HS-5 (cell line): ENCODE measurements around the gene LY86.
A peak's percentile ranks its signal among the peaks of the same experiment; 100 is the strongest.

ENCODE experiments used
- DNase-seq: peaks from one replicate; pipeline ENCODE4 v3.0.0-alpha.2; 2012; ENCODE audit warnings: low read depth

Gene LY86

GRCh38 chr6:6588064-6588923 is at the start of gene LY86:
Gene LY86 (plus strand): TSS chr6:6588720. CDS start chr6:6588735, 15 bp downstream.
- DNase-seq = no peak

- no peak for DNase-seq
These were observed 49.5 kb upstream of the LY86 start for GRCh38 chr6:6539036-6539435.

- DNase-seq = no peak
These were observed 46.2 kb upstream of the LY86 start for GRCh38 chr6:6542357-6542756.

DNA sequence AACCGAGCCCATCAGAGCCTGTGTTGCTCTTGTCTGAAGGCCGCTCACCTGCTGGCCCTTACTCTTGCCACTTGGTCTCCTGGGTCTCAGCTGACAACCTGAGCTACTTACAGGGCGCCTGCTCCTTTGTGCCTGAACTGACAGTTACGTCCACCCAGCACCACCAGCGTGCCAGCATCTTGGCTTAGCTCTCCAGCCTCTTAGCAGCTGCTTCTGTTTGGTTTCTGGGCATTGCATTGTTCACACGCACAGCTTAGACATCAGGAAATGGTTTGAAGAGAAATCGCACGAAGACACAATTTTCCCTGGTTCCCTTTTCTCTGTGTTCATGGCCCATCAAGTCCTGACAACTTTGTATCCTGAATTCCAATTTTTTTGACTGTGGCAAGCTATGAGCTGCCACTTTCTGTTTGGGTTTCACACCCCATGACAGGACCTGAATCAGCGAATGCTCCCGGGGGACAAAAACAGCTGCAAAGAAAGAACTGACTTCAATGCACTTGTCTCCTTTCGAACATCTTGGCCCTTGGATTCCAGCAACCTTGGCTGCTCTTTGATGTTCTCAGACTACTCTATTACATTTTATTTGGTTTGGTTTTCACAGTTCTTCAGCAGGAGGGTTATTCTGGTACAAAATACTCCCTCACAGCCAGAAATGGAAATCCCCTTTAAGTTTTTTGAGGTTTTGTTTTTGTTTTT is 45.2 kb upstream of the LY86 start:
- DNase-seq = no peak

DNA sequence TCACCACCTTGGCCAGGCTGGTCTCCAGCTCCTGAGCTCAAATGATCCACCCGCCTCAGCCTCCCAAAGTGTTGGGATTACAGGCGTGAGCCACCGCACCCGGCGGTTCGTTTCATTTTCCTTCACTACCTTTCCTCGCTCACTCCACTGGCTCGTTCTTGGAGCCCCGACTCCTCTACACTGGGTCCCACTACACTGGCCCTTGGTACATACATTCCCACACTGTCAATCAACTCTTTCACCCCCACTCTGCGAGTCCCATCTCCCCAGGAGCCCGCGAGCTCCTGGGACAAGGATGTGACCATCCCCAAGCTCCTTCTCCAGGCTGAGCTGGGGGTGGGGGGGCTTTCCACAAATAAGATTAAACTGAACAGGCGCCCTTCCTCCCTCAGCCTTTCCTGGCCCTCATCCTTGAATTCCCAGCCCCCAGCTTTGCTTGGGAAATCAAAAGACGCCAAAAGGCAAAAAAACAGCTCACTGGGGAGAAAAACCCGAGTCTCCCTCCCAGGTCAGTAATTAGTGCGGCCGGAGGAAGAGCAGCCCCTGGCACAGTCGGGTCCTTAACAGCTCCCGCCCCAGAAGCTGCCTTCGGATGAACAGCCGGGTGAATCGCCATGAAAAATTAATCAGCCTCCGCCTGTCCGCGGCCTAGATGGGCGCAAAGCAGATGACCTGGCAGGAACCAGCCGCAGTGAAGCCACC is 42.8 kb upstream of the LY86 start:
- no peak for DNase-seq

DNA sequence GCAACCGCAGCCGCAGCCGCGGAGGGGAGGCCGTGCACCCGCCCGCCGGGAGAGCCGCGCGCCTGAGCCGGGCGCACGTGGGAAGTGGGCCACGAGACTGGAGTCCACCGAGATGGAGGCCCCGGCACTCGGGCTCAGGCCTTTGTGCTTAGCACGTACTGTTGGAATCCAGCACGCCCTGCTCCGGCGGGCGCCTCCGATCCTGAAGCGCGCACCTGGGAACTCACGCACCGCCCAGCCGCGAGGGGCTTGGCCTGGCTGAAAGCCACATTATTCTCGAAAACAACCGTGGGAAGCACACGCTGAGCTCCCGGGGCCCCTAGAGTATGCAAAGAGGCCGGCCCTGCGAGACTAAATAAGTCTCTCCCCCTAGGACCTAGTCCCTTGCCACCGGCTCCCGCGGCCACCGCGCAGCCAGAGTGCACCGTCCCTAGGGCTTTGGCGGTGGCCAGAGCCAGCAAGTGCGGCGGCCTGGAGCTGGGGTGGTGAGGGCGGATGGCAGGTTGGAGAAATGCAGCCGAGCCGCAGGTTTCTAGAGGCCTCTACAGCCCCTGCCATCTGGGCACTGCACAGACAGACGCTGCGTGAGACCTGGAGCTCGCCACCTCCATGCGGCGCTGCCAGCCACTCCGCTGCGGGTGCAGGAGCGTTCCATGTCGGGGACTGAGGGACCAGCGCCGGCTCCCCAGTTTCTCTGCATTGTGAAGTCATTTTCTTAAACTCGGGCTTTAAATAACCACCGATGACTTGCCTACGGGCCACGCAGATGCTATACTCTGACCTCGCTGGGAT is 42.0 kb upstream of the LY86 start:
- DNase-seq = no peak

GRCh38 chr6:6547110-6547879 is 41.2 kb upstream of the LY86 start:
- peak; percentile 29 for DNase-seq

GRCh38 chr6:6556161-6556737 is 32.3 kb upstream of the LY86 start:
- DNase-seq = no peak

DNA sequence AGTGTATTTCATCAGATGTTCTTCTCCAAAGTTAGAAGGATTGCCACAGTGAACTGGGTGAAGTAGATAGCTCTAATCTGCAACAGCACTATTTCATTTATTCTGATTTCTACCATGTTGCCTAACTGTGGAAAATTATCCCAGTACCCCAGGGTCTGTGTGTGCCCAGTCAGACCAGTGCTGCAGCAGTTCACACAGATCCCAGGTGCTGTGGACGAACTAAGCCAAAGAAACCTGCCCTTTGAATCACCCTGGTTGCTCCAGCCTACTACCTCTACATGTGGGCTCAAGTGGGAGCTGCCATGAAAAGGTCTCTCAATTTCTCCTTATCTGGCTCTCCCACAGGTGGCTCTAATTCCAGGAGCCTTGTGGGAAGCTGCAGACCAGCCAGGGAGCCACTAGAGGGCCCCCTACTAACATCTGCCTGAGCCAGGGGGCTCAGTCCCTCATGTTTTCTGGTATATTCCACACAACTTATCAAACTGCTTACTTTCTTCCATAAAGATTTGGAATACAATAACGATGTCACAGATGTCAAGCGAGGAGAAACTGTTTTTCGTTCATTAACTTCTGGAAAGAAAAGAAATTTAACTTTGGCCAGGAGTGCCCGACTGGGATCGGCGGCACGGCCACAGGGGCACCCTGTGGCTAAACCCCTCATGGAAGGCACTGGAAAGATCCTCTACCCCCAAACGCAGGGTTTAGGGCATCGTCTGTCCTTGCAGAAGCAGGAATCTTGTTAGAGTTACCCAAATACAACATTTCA is 31.6 kb upstream of the LY86 start:
- no peak for DNase-seq

DNA sequence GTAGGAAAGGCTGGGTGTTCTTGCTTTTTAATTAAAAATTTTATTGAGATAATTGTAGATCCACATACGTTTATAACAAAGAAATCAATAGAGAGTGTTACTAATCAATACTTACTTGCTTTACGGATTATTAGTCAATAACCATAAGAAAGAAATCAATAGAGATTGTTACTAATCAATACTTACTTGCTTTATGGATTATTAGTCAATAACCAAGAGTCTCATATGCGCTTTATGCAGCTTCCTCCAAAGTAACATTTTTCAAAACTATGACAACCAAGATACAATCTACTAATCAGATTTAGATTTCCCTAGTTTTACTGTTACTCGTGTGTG is 31.0 kb upstream of the LY86 start:
- DNase-seq = no peak

DNA sequence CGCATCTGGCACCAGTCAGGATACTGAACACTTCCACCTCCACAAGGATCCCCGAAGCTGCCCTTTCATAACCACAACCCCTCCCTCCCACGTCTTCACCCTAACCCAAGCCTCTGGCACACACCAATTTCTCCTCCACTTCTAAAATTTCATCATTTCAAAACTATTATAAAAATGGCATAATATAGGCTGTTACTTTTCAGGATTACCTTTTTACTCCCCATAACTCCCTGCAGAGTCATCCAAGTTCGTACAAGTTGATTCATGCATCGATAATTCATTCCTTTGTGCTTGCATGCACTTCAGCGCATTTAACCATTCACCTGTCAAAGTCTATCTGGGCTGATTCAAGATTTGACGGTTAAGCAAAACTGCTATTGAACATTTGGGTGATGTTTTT is 30.6 kb upstream of the LY86 start:
- DNase-seq = no peak

DNA sequence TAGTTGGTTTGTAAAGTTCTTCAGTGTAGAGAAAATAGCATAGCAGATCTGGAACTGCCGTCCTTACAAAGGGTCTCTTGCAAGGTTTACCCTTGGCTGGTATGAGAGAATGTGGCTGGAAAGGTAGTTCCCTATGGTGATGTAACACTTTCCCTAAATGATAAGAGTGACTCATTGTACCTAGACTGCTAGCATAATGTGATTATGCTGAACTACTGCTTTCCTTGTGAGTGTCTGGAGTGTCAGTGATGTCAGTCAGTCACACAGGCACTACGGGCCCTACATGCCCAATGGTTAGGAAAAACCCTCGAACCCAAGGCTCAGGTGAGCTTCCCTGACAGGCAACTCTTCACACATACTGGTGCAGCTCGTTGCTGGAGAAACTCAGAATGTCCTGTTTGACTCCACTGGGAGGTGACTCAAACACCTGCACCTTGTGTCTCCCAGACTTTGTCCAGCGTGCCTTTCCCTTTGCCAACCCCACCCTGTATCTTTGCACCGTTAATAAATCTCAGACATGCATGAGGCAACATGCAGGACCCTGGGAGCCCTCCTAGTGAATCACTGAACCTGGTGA is 28.4 kb upstream of the LY86 start:
- no peak for DNase-seq

- DNase-seq = no peak
These were observed 27.6 kb upstream of the LY86 start for GRCh38 chr6:6560909-6561308.

DNA sequence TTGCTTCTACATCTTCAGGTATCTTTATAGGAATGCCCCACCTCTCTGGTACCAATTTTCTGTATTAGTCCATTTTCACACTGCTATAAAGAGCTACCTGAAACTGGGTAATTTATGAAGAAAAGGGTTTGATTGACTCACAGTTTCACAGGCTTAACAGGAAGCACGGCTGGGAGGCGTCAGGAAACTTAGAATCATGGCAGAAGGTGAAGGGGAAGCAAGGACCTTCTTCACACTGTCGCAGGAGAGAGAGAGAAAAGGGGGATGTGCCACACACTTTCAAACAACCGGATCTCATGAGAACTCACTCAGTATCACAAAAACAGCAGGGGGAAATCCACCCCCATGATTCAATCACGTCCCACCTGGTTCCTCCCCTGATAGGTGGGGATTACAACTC is 24.4 kb upstream of the LY86 start:
- no peak for DNase-seq

- DNase-seq = no peak
These were observed 23.5 kb upstream of the LY86 start for GRCh38 chr6:6565069-6565468.

GRCh38 chr6:6565488-6565887 is 23.0 kb upstream of the LY86 start:
- no peak for DNase-seq

- no peak for DNase-seq
These were observed 21.8 kb upstream of the LY86 start for GRCh38 chr6:6566766-6567165.

DNA sequence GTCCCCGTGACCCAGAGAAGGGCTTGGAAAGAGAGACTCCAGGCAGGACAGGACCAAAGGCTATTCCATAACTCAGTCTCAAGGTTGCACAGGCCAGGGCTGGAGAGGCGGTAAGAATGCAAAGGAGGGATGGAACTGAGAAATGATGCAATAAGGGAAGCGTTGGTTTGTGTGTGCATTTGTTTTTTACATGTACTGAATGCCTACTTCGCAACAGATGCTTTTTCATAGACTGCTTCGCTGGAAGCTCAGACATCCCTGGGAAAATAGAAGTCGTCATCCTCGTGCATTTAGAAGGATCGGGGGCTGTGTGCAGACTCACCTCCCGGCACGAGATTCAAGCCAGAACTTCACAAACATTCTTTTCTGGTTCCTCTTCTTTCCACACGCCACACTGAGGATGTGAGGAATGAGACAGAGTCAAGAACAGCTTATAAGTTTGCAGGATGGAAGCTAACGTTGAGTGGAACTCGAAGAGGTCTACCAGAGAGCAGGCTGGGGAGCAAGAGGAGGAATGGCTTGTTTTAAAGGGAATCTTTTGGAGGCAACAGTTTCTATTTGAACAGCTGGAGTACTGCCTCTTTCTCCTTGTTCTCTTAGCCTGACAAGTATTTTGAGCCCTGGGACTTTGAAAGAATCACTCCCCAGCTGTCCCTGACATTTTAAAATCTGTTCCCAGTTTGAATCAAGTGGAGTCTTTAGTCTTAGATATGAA is 19.3 kb upstream of the LY86 start:
- no peak for DNase-seq

DNA sequence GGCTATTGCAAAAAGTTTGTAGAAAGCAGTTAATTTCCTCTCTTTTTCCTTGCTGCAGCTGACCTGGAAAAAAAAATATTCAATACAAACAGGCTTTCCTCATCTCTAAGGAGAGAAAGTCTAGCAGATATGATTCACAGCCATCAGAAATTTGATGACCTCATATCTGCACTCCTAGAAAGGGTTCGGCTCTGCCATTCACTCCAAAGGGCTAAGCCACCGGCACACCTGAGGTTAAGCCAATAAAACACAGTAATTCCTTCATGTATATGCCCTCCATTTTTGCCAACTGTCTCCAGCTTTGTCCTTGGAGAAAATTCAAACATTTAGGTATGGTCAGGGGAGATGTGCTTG is 18.7 kb upstream of the LY86 start:
- no peak for DNase-seq
